ENCODE data around the gene RECQL5. TPM values are rescaled to one million over a fixed set of nuclear protein-coding genes. Genes with fewer than 3 reads are reported as not detected.

RECQL5 gene
- total and polyA plus RNA-seq, 2 experiments from 2014 or later = 23.1 to 44.4 TPM

- WGBS (ENCODE audit: low lambda C conversion rate, missing lambda C conversion rate) = 72% methylated on average over 11 of the region's 11 CpGs
- peak; percentile 41 for DNase-seq (ENCODE audit: low spot score)
- H3K4me3 ChIP-seq = no peak overlapping the region
- no peaks in the 10 kb centered on the region for H4K20me1 ChIP-seq (ENCODE audit: insufficient read depth, poor library complexity, severe bottlenecking)
- H3K9me2 ChIP-seq (replicated peaks; ENCODE audit: insufficient read depth) = no peaks in the 10 kb centered on the region
- H3K79me2 ChIP-seq = peaks cover 58% of the 10 kb centered on the region
- no peaks in the 10 kb centered on the region for H3K36me3 ChIP-seq (replicated peaks; ENCODE audit: insufficient read depth, low read depth)
- no peaks in the 10 kb centered on the region for H3K9me3 ChIP-seq (ENCODE audit: low read depth)
- peak overlapping the region; percentile 71 for H3K27ac ChIP-seq
- H3K4me1 ChIP-seq (ENCODE audit: insufficient read depth) = peaks cover 15% of the 10 kb centered on the region
- H3K4me2 ChIP-seq = no peak overlapping the region
- H3K27me3 ChIP-seq = no peaks in the 10 kb centered on the region
- no peak for TF ChIP-seq CTCF (IDR thresholded peaks at IDR 0.05; ENCODE audit: poor library complexity)
- no peak for TF ChIP-seq EZH2phosphoT487 (IDR thresholded peaks at IDR 0.05; ENCODE audit: low read depth, severe bottlenecking, unreplicated experiment)
- TF ChIP-seq EZH2 (IDR thresholded peaks at IDR 0.05; ENCODE audit: borderline replicate concordance) = no peak
- no peak overlapping the region for H2AFZ ChIP-seq
Measured at GRCh38 chr17:75679706-75680211, 12.8 kb upstream of the RECQL5 start.

GRCh38 chr17:75676461-75676860 is 9.5 kb upstream of the RECQL5 start:
- Histone ChIP-seq H3K9me3 (ENCODE audit: low read depth) (no peaks in the 10 kb centered on the region), H3K9me2 (replicated peaks; ENCODE audit: insufficient read depth) (no peaks in the 10 kb centered on the region), H3K4me3 (no peak overlapping the region), H4K20me1 (ENCODE audit: insufficient read depth, poor library complexity, severe bottlenecking) (no peaks in the 10 kb centered on the region), H3K79me2 (peaks cover 50% of the 10 kb centered on the region), H3K27ac (no peak overlapping the region), H3K36me3 (replicated peaks; ENCODE audit: insufficient read depth, low read depth) (no peaks in the 10 kb centered on the region), H3K4me2 (no peak overlapping the region), H2AFZ (no peak overlapping the region), H3K4me1 (ENCODE audit: insufficient read depth) (no peaks in the 10 kb centered on the region), H3K27me3 (no peaks in the 10 kb centered on the region)
- 97% methylated on average over 3 of the region's 3 CpGs for WGBS (ENCODE audit: low lambda C conversion rate, missing lambda C conversion rate)
- DNase-seq (ENCODE audit: low spot score) = no peak
- TF ChIP-seq EZH2phosphoT487 (IDR thresholded peaks at IDR 0.05; ENCODE audit: low read depth, severe bottlenecking, unreplicated experiment) (no peak), CTCF (IDR thresholded peaks at IDR 0.05; ENCODE audit: poor library complexity) (no peak), EZH2 (IDR thresholded peaks at IDR 0.05; ENCODE audit: borderline replicate concordance) (no peak)

- no peaks in the 10 kb centered on the region for H3K36me3 ChIP-seq (replicated peaks; ENCODE audit: insufficient read depth, low read depth)
- peaks cover 65% of the 10 kb centered on the region for H3K79me2 ChIP-seq
Measured at GRCh38 chr17:75673487-75673886, 6.5 kb upstream of the RECQL5 start.

More at GRCh38 chr17:75673487-75673886, 6.5 kb upstream of the RECQL5 start:
- WGBS (ENCODE audit: low lambda C conversion rate, missing lambda C conversion rate) = 84% methylated on average over 4 of the region's 4 CpGs
- Histone ChIP-seq H3K4me3 (no peak overlapping the region), H3K4me1 (ENCODE audit: insufficient read depth) (peaks cover under 1% of the 10 kb centered on the region), H2AFZ (no peak overlapping the region), H3K27me3 (no peaks in the 10 kb centered on the region), H3K9me2 (replicated peaks; ENCODE audit: insufficient read depth) (no peaks in the 10 kb centered on the region), H4K20me1 (ENCODE audit: insufficient read depth, poor library complexity, severe bottlenecking) (no peaks in the 10 kb centered on the region), H3K4me2 (no peak overlapping the region), H3K9me3 (ENCODE audit: low read depth) (no peaks in the 10 kb centered on the region), H3K27ac (no peak overlapping the region)
- DNase-seq (ENCODE audit: low spot score) = no peak
- no peak for TF ChIP-seq CTCF (IDR thresholded peaks at IDR 0.05; ENCODE audit: poor library complexity)
- TF ChIP-seq EZH2phosphoT487 (IDR thresholded peaks at IDR 0.05; ENCODE audit: low read depth, severe bottlenecking, unreplicated experiment) = no peak
- no peak for TF ChIP-seq EZH2 (IDR thresholded peaks at IDR 0.05; ENCODE audit: borderline replicate concordance)
